Esophagus muscularis mucosa (tissue), 4 donors: ENCODE data around the gene RAB3D.

Experiments used
- EP300 ChIP-seq: sonication (generic); formaldehyde crosslinking; IDR thresholded peaks from one replicate; pipeline ENCODE4 v1.6.1; 2017; ENCODE audit warnings: antibody characterized with exemption
- POLR2A ChIP-seq: fragments of 450-650 bp; IDR thresholded peaks from one replicate; pipeline ENCODE4 v1.6.1; 2017; ENCODE audit warnings: antibody characterized with exemption, moderate library complexity, mild to moderate bottlenecking, low read depth
- TF ChIP-seq, protein P1 (sequence below), 3 experiments: fragments of 200-600 bp in 2 of 3; fragments of 450-650 bp in 1 of 3; sonication (generic) in 2 of 3; IDR thresholded peaks; one replicate each; pipeline ENCODE4 v1.5.1; 2017 to 2019; ENCODE audit warnings: antibody characterized with exemption in 3 of 3, mild to moderate bottlenecking in 2 of 3, moderate library complexity in 1 of 3

DNA sequence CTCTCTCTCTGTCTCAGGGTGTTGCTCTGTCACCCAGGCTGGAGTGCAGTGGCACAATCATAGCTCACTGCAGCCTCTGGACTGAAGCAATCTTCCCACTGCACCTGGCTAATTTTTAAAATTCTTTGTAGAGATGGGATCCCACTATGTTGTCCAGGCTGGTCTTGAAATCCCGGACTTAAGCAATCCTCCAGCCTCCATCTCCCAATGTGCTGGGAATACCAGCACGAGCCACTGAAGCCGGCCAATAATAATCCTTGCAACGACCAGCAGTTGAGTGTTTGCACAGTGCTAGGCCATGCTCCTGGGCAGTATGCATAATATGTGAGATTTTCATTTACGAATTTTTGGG, 45.3 kb upstream of the RAB3D start:
- TF ChIP-seq, protein P1, sequence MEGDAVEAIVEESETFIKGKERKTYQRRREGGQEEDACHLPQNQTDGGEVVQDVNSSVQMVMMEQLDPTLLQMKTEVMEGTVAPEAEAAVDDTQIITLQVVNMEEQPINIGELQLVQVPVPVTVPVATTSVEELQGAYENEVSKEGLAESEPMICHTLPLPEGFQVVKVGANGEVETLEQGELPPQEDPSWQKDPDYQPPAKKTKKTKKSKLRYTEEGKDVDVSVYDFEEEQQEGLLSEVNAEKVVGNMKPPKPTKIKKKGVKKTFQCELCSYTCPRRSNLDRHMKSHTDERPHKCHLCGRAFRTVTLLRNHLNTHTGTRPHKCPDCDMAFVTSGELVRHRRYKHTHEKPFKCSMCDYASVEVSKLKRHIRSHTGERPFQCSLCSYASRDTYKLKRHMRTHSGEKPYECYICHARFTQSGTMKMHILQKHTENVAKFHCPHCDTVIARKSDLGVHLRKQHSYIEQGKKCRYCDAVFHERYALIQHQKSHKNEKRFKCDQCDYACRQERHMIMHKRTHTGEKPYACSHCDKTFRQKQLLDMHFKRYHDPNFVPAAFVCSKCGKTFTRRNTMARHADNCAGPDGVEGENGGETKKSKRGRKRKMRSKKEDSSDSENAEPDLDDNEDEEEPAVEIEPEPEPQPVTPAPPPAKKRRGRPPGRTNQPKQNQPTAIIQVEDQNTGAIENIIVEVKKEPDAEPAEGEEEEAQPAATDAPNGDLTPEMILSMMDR (IDR thresholded peaks at IDR 0.05), result no peak
- TF ChIP-seq POLR2A (no peak), EP300 (no peak)
